ENCODE data around the gene EFCAB8. TPM values are rescaled to one million over a fixed set of nuclear protein-coding genes. Genes with fewer than 3 reads are reported as not detected.
"Not testable (repeated sequence)": the region's sequence is repeated elsewhere in the genome, so short reads cannot be mapped to it uniquely, and the experiment has no call there.

Gene EFCAB8
- total RNA-seq, 1 experiment from 2014 or later: not detected

DNA sequence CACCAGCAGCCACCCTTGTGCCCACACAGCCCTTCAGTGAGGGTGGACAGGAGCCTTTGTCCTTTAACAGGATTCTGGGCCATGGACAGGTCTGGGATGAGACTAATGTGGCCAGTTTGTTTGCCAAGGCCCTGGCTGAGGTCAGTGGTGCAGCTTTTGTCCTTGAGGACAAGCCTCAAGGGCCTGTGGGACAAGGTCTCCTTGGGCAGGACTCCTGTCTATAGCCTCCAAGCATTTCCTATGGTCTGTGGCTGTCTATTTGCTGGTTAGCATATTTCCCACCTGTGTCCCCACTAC lies 101.4 kb downstream of the EFCAB8 start:
- ChIA-PET CTCF (no interaction called here), POLR2A (ENCODE audit: unreplicated experiment) (no interaction called here)
- TF ChIP-seq EZH2 (IDR thresholded peaks at IDR 0.05; ENCODE audit: low read depth): no peak
- TF ChIP-seq, protein P1, sequence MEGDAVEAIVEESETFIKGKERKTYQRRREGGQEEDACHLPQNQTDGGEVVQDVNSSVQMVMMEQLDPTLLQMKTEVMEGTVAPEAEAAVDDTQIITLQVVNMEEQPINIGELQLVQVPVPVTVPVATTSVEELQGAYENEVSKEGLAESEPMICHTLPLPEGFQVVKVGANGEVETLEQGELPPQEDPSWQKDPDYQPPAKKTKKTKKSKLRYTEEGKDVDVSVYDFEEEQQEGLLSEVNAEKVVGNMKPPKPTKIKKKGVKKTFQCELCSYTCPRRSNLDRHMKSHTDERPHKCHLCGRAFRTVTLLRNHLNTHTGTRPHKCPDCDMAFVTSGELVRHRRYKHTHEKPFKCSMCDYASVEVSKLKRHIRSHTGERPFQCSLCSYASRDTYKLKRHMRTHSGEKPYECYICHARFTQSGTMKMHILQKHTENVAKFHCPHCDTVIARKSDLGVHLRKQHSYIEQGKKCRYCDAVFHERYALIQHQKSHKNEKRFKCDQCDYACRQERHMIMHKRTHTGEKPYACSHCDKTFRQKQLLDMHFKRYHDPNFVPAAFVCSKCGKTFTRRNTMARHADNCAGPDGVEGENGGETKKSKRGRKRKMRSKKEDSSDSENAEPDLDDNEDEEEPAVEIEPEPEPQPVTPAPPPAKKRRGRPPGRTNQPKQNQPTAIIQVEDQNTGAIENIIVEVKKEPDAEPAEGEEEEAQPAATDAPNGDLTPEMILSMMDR (conservative IDR thresholded peaks at IDR 0.05): no peak
- H3K79me2 ChIP-seq (ENCODE audit: low read depth): no peaks in the 10 kb centered on the region
- H3K27me3 ChIP-seq (ENCODE audit: insufficient read depth, low read depth): peaks cover 58% of the 10 kb centered on the region
- H3K9me3 ChIP-seq (ENCODE audit: insufficient read depth, low read depth): peaks cover 6% of the 10 kb centered on the region; the same call in 1 of the 2 replicates
- DNase-seq: no peak
- no TSS peak for BruUV-seq (replicated peaks)
- H3K4me2 ChIP-seq: no peak overlapping the region
- H2AFZ ChIP-seq: no peak overlapping the region
- no peaks in the 10 kb centered on the region for H3K4me1 ChIP-seq (replicated peaks; ENCODE audit: insufficient read depth)
- no peaks in the 10 kb centered on the region for H3F3A ChIP-seq (ENCODE audit: insufficient read depth, low read depth)
- intact Hi-C loops (cut with micrococcal nuclease; ENCODE audit: unreplicated experiment): no loop called here
- no peaks in the 10 kb centered on the region for H3K9me2 ChIP-seq (ENCODE audit: insufficient read depth)
- no peak overlapping the region for H3K4me3 ChIP-seq
- H3K36me3 ChIP-seq (ENCODE audit: low read depth): no peaks in the 10 kb centered on the region
- no peaks in the 10 kb centered on the region for H4K20me1 ChIP-seq (ENCODE audit: insufficient read depth)
- H3K27ac ChIP-seq: no peak overlapping the region

DNA sequence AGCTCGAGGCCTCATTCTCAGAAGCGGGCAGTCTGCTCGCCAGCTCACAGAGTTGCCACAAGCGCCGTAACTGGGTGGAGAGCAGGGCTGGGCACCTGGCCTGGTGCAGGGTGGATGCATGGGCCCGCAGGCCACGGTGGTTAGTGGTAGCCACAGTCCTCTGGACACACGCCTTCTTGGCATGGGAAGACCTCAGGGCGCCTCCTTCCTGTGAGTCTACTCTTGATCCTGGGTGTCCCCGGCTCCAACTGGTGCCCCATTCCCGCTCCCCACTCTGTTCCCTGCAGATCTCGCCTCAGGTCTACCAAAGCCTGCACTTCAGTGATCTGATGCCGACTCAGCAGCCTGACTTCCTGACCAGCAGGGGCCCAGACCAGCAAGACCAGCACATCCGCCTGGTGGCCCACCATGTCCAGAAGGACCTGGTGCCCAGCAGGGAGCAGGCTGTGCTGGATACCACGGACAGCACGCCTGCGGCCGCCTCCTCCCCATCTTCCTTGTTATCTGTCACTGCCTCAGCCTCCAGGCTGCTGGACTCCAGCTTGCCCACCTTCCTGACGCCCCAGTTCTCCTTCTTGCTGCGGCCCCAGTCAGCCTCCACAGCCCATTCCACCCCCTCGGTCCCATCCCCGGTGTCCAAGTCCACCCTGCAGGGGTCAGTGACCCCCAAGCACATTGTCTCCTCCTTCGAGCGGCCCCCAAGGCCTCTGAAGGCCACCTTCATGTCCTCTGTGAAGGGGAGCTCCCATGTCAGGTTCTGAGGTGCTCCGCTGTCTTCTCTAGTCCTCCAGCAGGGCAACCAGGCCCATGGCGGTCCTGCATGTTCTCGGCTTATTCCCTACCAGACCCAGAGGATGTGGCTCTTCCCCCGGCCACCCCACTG lies 102.4 kb downstream of the EFCAB8 start:
- ChIA-PET CTCF (no interaction called here), POLR2A (ENCODE audit: unreplicated experiment) (no interaction called here)
- H2AFZ ChIP-seq: no peak overlapping the region

DNA sequence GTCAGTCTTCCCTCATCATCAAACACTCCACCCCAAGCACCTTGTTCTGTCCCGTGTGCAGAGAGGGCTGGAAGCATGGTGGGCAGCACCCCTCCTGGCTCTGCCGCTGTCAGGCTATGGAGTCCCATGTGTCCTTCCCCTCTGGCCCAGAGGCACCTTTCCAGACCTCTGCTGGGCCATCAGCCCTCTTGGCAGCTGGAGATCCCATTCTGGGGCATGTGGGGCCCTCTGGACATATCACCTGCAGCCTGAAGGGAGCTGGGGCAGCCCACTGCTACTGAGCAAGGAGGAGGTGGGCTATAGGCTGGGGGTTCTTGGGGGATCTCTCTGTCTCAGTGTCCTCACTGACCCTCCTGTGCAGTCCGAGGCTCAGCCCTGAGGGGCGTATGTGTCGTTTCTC lies 103.3 kb downstream of the EFCAB8 start:
- H3K9me3 ChIP-seq (ENCODE audit: insufficient read depth, low read depth): no peaks in the 10 kb centered on the region
- intact Hi-C loops (cut with micrococcal nuclease; ENCODE audit: unreplicated experiment): no loop called here
- TF ChIP-seq EZH2 (IDR thresholded peaks at IDR 0.05; ENCODE audit: low read depth): no peak
- TF ChIP-seq, protein P1 (conservative IDR thresholded peaks at IDR 0.05): no peak
- no peak overlapping the region for H3K27ac ChIP-seq
- H3K9me2 ChIP-seq (ENCODE audit: insufficient read depth): no peaks in the 10 kb centered on the region
- H3K4me3 ChIP-seq: no peak overlapping the region
- no peak overlapping the region for H3K4me2 ChIP-seq
- ChIA-PET POLR2A (ENCODE audit: unreplicated experiment) (no interaction called here), CTCF (no interaction called here)
- no peaks in the 10 kb centered on the region for H3K36me3 ChIP-seq (ENCODE audit: low read depth)
- H2AFZ ChIP-seq: no peak overlapping the region
- no peak for DNase-seq
- H3K27me3 ChIP-seq (ENCODE audit: insufficient read depth, low read depth): peaks cover 75% of the 10 kb centered on the region
- BruUV-seq (replicated peaks): no TSS peak
- H3K79me2 ChIP-seq (ENCODE audit: low read depth): no peaks in the 10 kb centered on the region
- no peaks in the 10 kb centered on the region for H3F3A ChIP-seq (ENCODE audit: insufficient read depth, low read depth)
- no peaks in the 10 kb centered on the region for H4K20me1 ChIP-seq (ENCODE audit: insufficient read depth)
- no peaks in the 10 kb centered on the region for H3K4me1 ChIP-seq (replicated peaks; ENCODE audit: insufficient read depth)

More for the DNA sequence above, 102.4 kb downstream of the EFCAB8 start:
- no TSS peak for BruUV-seq (replicated peaks)
- peaks cover 66% of the 10 kb centered on the region for H3K27me3 ChIP-seq (ENCODE audit: insufficient read depth, low read depth)
- DNase-seq: no peak
- no peaks in the 10 kb centered on the region for H3K79me2 ChIP-seq (ENCODE audit: low read depth)
- H3K36me3 ChIP-seq (ENCODE audit: low read depth): no peaks in the 10 kb centered on the region
- H3K9me3 ChIP-seq (ENCODE audit: insufficient read depth, low read depth): peaks cover 6% of the 10 kb centered on the region; the same call in 1 of the 2 replicates
- H3K27ac ChIP-seq: no peak overlapping the region
- no peak overlapping the region for H3K4me3 ChIP-seq
- intact Hi-C loops (cut with micrococcal nuclease; ENCODE audit: unreplicated experiment): no loop called here
- H4K20me1 ChIP-seq (ENCODE audit: insufficient read depth): no peaks in the 10 kb centered on the region
- H3K9me2 ChIP-seq (ENCODE audit: insufficient read depth): no peaks in the 10 kb centered on the region
- H3F3A ChIP-seq (ENCODE audit: insufficient read depth, low read depth): no peaks in the 10 kb centered on the region
- no peaks in the 10 kb centered on the region for H3K4me1 ChIP-seq (replicated peaks; ENCODE audit: insufficient read depth)
- TF ChIP-seq EZH2 (IDR thresholded peaks at IDR 0.05; ENCODE audit: low read depth): no peak
- TF ChIP-seq, protein P1 (conservative IDR thresholded peaks at IDR 0.05): no peak
- no peak overlapping the region for H3K4me2 ChIP-seq

DNA sequence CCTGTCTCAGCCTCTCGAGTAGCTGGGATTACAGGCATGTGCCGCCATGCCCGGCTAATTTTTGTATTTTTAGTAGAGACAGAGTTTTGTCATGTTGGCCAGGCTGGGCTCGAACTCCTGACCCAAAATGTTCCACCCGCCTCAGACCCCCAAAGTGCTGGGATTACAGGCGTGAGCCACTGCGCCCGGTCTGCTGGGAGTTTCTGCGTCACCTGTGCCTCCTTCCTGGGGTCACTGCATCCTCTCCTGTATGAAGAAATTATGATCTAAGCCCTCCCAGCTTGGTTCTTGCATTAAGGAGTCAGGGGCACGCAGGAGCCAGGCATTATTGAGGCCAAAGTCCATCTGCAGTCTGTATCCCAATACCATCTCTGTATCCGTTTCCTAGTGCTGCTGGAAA lies 103.9 kb downstream of the EFCAB8 start:
- BruUV-seq (replicated peaks); H3K27ac ChIP-seq; H4K20me1 ChIP-seq (ENCODE audit: insufficient read depth); POLR2A ChIA-PET (ENCODE audit: unreplicated experiment); H3K9me3 ChIP-seq (ENCODE audit: insufficient read depth, low read depth); H3K9me2 ChIP-seq (ENCODE audit: insufficient read depth); DNase-seq; H3K4me3 ChIP-seq; H3F3A ChIP-seq (ENCODE audit: insufficient read depth, low read depth); intact Hi-C loops (cut with micrococcal nuclease; ENCODE audit: unreplicated experiment); H3K4me1 ChIP-seq (replicated peaks; ENCODE audit: insufficient read depth); H3K36me3 ChIP-seq (ENCODE audit: low read depth); H3K79me2 ChIP-seq (ENCODE audit: low read depth); H2AFZ ChIP-seq; H3K4me2 ChIP-seq: not testable (repeated sequence)
- H3K27me3 ChIP-seq (ENCODE audit: insufficient read depth, low read depth): peaks cover 77% of the 10 kb centered on the region
- CTCF ChIA-PET: interaction anchor here (0.9 kb wide), 1 partner anchor 37 kb away, joined by 3 read pairs; no protein-coding TSS in a partner anchor
